ENCODE measurements around the gene CEACAM18. TPM values are rescaled to one million over a fixed set of nuclear protein-coding genes. Genes with fewer than 3 reads are reported as not detected.
"Not testable (repeated sequence)": the region's sequence is repeated elsewhere in the genome, so short reads cannot be mapped to it uniquely, and the experiment has no call there.

CEACAM18 gene
- total RNA-seq, 1 donor from 2014 or later = not detected

DNA sequence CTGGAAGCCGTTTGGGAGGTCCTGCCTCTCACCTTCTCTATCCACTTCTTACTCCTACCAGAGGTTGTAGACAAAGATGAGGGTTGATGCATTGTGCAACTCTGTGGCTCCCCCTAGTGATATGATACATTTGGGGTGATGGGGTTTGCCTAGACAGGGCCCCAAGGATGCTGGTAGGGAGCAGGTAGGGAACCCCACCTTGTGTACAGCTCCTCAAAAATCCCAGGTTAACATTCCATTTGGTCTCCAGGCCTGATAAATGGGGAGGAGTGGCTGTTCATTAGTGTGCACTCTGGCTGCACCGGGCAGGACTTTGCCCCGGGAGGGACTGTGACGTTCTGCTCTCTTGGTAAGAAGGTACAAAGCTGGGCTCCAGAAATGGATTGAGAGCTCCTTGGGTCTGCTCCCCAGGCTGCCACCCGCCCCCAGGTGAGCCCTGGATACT, 39.3 kb upstream of the CEACAM18 start:
- H3K4me3 Mint-ChIP-seq = no peak overlapping the region
- DNase-seq (ENCODE audit: extremely low spot score, unreplicated experiment) = no peak
- H3K27me3 Mint-ChIP-seq = peaks cover 33% of the 10 kb centered on the region
- H3K27ac Mint-ChIP-seq = no peak overlapping the region
- TF ChIP-seq, protein P1, sequence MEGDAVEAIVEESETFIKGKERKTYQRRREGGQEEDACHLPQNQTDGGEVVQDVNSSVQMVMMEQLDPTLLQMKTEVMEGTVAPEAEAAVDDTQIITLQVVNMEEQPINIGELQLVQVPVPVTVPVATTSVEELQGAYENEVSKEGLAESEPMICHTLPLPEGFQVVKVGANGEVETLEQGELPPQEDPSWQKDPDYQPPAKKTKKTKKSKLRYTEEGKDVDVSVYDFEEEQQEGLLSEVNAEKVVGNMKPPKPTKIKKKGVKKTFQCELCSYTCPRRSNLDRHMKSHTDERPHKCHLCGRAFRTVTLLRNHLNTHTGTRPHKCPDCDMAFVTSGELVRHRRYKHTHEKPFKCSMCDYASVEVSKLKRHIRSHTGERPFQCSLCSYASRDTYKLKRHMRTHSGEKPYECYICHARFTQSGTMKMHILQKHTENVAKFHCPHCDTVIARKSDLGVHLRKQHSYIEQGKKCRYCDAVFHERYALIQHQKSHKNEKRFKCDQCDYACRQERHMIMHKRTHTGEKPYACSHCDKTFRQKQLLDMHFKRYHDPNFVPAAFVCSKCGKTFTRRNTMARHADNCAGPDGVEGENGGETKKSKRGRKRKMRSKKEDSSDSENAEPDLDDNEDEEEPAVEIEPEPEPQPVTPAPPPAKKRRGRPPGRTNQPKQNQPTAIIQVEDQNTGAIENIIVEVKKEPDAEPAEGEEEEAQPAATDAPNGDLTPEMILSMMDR (conservative IDR thresholded peaks at IDR 0.05) = no peak
- H3K4me1 Mint-ChIP-seq (ENCODE audit: unreplicated experiment) = no peaks in the 10 kb centered on the region
- no peaks in the 10 kb centered on the region for H3K9me3 Mint-ChIP-seq
- H3K36me3 Mint-ChIP-seq = no peaks in the 10 kb centered on the region

DNA sequence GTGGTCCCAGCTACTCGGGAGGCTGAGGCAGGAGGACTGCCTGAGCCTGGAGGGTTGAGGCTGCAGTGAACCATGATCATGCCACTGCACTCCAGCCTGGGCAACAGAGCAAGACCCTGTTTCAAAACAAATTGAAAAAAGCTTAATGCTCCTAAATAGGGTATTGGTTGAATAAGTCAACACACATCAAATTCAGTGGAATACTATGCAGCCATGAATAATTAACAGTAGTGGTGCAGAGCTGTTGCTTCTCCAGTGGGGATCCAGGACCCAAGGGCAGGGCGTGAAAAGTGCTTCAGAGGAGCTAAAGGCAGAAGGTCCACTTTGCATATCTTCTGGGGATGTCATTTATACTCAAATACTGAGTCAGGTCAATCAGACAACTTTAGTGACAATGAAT, 38.3 kb upstream of the CEACAM18 start:
- Mint-ChIP-seq H3K36me3 (no peaks in the 10 kb centered on the region), H3K4me1 (ENCODE audit: unreplicated experiment) (no peaks in the 10 kb centered on the region)
- no peak for DNase-seq (ENCODE audit: extremely low spot score, unreplicated experiment)

DNA sequence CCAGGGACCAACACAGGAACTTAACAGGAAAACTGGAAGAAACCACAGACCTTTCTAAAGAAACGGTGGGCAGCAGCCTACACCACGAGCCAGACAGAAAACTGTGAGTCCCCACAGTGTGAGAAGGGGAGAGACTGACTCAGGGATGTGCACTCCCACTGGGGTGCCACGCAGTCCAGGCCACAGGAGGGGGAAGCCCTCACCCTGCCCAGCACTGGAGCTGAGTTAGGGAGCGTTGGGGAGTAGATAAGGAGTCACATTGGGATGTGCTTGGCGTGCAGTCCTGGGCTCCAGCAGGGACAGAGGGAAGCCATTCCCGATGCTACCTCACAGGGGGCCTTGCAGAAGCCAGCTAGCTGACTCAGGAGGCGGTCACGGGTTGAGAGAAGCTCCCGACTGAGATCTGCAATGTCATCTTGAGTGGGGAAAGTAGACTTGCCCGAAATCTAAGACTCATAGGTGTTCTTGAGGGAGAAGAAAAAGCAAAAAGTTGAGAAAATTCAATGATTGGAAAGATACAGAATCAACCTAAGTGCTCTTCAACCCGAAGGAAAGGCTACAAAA, 37.4 kb upstream of the CEACAM18 start:
- no peaks in the 10 kb centered on the region for H3K36me3 Mint-ChIP-seq
- TF ChIP-seq, protein P1 (conservative IDR thresholded peaks at IDR 0.05) = no peak
- no peak overlapping the region for H3K4me3 Mint-ChIP-seq
- H3K9me3 Mint-ChIP-seq = no peaks in the 10 kb centered on the region
- H3K27ac Mint-ChIP-seq = no peak overlapping the region
- H3K27me3 Mint-ChIP-seq = peaks cover 34% of the 10 kb centered on the region
- no peak for DNase-seq (ENCODE audit: extremely low spot score, unreplicated experiment)
- H3K4me1 Mint-ChIP-seq (ENCODE audit: unreplicated experiment) = no peaks in the 10 kb centered on the region

More for the DNA sequence above, 38.3 kb upstream of the CEACAM18 start:
- Mint-ChIP-seq H3K27ac (no peak overlapping the region), H3K4me3 (no peak overlapping the region), H3K9me3 (no peaks in the 10 kb centered on the region), H3K27me3 (peaks cover 30% of the 10 kb centered on the region)
- TF ChIP-seq, protein P1 (conservative IDR thresholded peaks at IDR 0.05) = no peak

DNA sequence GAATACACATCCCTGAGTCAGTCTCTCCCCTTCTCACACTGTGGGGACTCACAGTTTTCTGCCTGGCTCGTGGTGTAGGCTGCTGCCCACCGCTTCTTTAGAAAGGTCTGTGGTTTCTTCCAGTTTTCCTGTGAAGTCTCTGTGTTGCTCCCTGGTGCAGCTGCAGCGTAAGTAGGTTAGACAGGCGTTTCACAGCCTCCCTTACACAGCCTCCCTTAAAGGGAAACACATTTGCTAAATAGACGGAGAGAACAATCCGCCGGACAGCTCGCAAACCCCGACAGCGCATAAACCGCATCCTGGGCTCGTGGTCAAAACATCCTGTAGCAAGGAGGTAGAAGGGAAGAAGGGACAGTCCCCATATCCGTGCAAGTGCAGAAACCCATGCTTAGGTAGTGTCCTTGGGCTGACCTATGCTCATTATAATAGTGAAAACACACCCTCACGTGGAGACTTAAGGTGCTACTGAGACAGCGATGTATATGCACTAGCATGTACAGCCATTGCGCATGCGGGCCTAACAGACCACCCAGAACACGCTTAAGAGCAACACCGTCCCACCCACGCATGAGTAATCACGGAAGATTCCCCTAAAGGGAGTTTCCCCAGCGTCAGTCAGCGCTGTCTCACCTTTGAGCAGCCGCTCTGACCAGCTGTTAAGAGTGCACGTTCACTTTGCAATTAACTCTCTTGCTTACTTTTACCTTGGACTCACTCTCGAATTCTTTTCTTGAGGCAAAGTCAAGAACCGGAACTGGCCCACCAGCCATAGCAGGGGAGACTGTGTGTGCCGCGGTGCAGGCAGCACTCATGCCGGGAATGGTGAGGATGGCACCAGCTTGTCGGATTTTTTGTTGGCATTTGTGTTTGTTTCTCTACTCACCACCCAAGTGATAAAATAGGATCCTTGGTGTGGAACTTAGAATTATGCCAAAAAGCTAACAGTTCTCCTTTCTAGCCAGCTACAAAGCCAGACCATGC, 36.6 kb upstream of the CEACAM18 start:
- Mint-ChIP-seq H3K27me3 (peaks cover 27% of the 10 kb centered on the region), H3K4me3 (no peak overlapping the region), H3K4me1 (ENCODE audit: unreplicated experiment) (no peaks in the 10 kb centered on the region), H3K36me3 (no peaks in the 10 kb centered on the region), H3K9me3 (no peaks in the 10 kb centered on the region), H3K27ac (no peak overlapping the region)
- TF ChIP-seq, protein P1 (conservative IDR thresholded peaks at IDR 0.05) = no peak
- DNase-seq (ENCODE audit: extremely low spot score, unreplicated experiment) = peak; percentile 16

DNA sequence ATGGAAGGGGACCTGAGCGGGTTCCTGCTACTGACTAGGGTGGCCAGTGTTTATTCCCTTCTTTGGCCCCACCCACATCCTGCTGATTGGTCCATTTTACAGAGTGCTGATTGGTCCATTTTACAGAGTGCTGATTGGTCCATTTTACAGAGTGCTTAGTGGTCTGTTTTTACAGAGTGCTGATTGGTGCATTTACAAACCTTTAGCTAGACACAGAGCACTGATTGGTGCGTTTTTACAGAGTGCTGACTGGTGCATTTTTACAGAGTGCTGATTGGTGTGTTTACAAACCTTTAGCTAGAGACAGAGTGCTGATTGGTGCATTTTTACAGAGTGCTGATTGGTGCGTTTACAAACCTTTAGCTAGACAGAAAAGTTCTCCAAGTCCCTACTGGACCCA, 30.8 kb upstream of the CEACAM18 start:
- not testable (repeated sequence) for H3K27ac Mint-ChIP-seq; H3K4me3 Mint-ChIP-seq; H3K36me3 Mint-ChIP-seq; H3K4me1 Mint-ChIP-seq (ENCODE audit: unreplicated experiment); H3K9me3 Mint-ChIP-seq; DNase-seq (ENCODE audit: extremely low spot score, unreplicated experiment)
- peaks cover 17% of the 10 kb centered on the region for H3K27me3 Mint-ChIP-seq

DNA sequence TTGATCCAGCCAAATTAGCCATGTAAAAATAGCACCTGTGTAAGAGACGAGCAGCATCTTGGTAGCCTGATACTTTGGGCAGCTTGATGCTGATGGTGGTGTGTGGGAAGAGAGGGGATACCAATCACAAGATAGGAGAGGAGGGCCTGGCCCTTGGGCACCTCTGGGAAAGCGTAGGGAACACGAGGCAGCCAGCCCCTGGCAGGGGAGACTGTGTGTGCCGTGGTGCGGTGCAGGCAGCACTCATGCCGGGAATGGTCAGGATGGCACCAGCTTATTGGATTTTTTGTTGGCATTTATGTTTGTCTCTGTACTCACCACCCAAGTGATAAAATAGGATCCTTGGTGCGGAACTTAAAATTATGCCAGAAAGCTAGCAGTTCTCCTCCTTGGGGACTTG, 30.3 kb upstream of the CEACAM18 start:
- H3K27me3 Mint-ChIP-seq = peaks cover 17% of the 10 kb centered on the region
- H3K4me1 Mint-ChIP-seq (ENCODE audit: unreplicated experiment) = no peaks in the 10 kb centered on the region

More for the DNA sequence above, 30.3 kb upstream of the CEACAM18 start:
- TF ChIP-seq, protein P1 (conservative IDR thresholded peaks at IDR 0.05) = no peak
- H3K36me3 Mint-ChIP-seq = no peaks in the 10 kb centered on the region
- peaks cover 5% of the 10 kb centered on the region for H3K9me3 Mint-ChIP-seq
- H3K27ac Mint-ChIP-seq = no peak overlapping the region
- no peak for DNase-seq (ENCODE audit: extremely low spot score, unreplicated experiment)
- no peak overlapping the region for H3K4me3 Mint-ChIP-seq

Measured in type B pancreatic cell (in vitro differentiated cells).